Measurements from ENCODE around the gene ARID2.

ARID2 gene

GRCh38 chr12:45890276-45890675, 160.8 kb downstream of the ARID2 start:
- H3K23ac ChIP-seq (ENCODE audit: low read length in 2 of 2), result no peak overlapping the region
- 100% methylated on average over 1 of the region's 2 CpGs for WGBS

GRCh38 chr12:45893240-45893639, 163.7 kb downstream of the ARID2 start:
- Histone ChIP-seq H3K9ac (ENCODE audit: low read length) (no peak overlapping the region), H3K23ac (ENCODE audit: low read length in 2 of 2) (no peak overlapping the region), H4K8ac (ENCODE audit: low read length) (no peak overlapping the region), H2BK15ac (ENCODE audit: low read depth, poor library complexity, severe bottlenecking) (no peak overlapping the region), H2BK120ac (ENCODE audit: low read depth, low read length) (no peak overlapping the region), H3K36me3 (ENCODE audit: control insufficient read depth in 1 of 2, insufficient read depth in 2 of 2, low read depth in 1 of 2, low read length in 2 of 2) (peaks cover 3 to 60% of the 10 kb centered on the region in 2 experiments), H2BK5ac (ENCODE audit: low read depth, low read length, poor library complexity, severe bottlenecking) (no peak overlapping the region), H3K9me3 (ENCODE audit: control insufficient read depth, low read length) (no peaks in the 10 kb centered on the region), H3K4me1 (ENCODE audit: control insufficient read depth, insufficient read depth, low read depth, low read length) (no peaks in the 10 kb centered on the region), H3K27ac (ENCODE audit: low read length, poor library complexity, severe bottlenecking) (no peak overlapping the region), H2BK12ac (ENCODE audit: low read length in 2 of 2) (no peak overlapping the region), H3K4ac (ENCODE audit: low read depth in 1 of 2, low read length in 2 of 2) (no peak overlapping the region), H4K91ac (ENCODE audit: low read length) (no peak overlapping the region), H3K14ac (ENCODE audit: low read length in 2 of 2) (no peak overlapping the region), H2AFZ (ENCODE audit: low read depth, low read length) (no peak overlapping the region), H3K79me1 (replicated peaks; ENCODE audit: low read length, poor library complexity, severe bottlenecking) (no peaks in the 10 kb centered on the region), H3K4me2 (ENCODE audit: low read length, poor library complexity, severe bottlenecking) (no peak overlapping the region), H3K18ac (ENCODE audit: low read depth in 1 of 2, low read length in 2 of 2) (no peak overlapping the region), H3K27me3 (ENCODE audit: control insufficient read depth in 1 of 2, insufficient read depth in 1 of 2, low read length in 2 of 2) (no peaks in the 10 kb centered on the region), H3K4me3 (ENCODE audit: insufficient read depth in 1 of 2, low read depth in 1 of 2, low read length in 2 of 2) (no peak overlapping the region), H2AK5ac (ENCODE audit: low read length, severe bottlenecking) (no peak overlapping the region)
- WGBS, result 83% methylated on average over 4 of the region's 4 CpGs
- no peak for DNase-seq

More at GRCh38 chr12:45890276-45890675, 160.8 kb downstream of the ARID2 start:
- Histone ChIP-seq H3K4me3 (ENCODE audit: insufficient read depth in 1 of 2, low read depth in 1 of 2, low read length in 2 of 2) (no peak overlapping the region), H4K8ac (ENCODE audit: low read length) (no peak overlapping the region), H3K9me3 (ENCODE audit: control insufficient read depth, low read length) (peaks cover 4% of the 10 kb centered on the region), H4K91ac (ENCODE audit: low read length) (no peak overlapping the region), H2BK5ac (ENCODE audit: low read depth, low read length, poor library complexity, severe bottlenecking) (no peak overlapping the region), H3K36me3 (ENCODE audit: control insufficient read depth in 1 of 2, insufficient read depth in 2 of 2, low read depth in 1 of 2, low read length in 2 of 2) (peaks cover 10 to 52% of the 10 kb centered on the region in 2 experiments), H2BK12ac (ENCODE audit: low read length in 2 of 2) (no peak overlapping the region), H2BK15ac (ENCODE audit: low read depth, poor library complexity, severe bottlenecking) (no peak overlapping the region), H3K9ac (ENCODE audit: low read length) (no peak overlapping the region), H3K14ac (ENCODE audit: low read length in 2 of 2) (no peak overlapping the region), H3K27me3 (ENCODE audit: control insufficient read depth in 1 of 2, insufficient read depth in 1 of 2, low read length in 2 of 2) (no peaks in the 10 kb centered on the region), H3K79me1 (replicated peaks; ENCODE audit: low read length, poor library complexity, severe bottlenecking) (peaks cover 6% of the 10 kb centered on the region), H3K4me1 (ENCODE audit: control insufficient read depth, insufficient read depth, low read depth, low read length) (no peaks in the 10 kb centered on the region), H2BK120ac (ENCODE audit: low read depth, low read length) (no peak overlapping the region), H2AK5ac (ENCODE audit: low read length, severe bottlenecking) (no peak overlapping the region), H3K4ac (ENCODE audit: low read depth in 1 of 2, low read length in 2 of 2) (no peak overlapping the region), H3K4me2 (ENCODE audit: low read length, poor library complexity, severe bottlenecking) (no peak overlapping the region), H3K27ac (ENCODE audit: low read length, poor library complexity, severe bottlenecking) (no peak overlapping the region), H2AFZ (ENCODE audit: low read depth, low read length) (no peak overlapping the region), H3K18ac (ENCODE audit: low read depth in 1 of 2, low read length in 2 of 2) (no peak overlapping the region)
- no peak for DNase-seq

- 97% methylated on average over 4 of the region's 4 CpGs for WGBS
- Histone ChIP-seq H3K4ac (ENCODE audit: low read depth in 1 of 2, low read length in 2 of 2) (no peak overlapping the region), H3K18ac (ENCODE audit: low read depth in 1 of 2, low read length in 2 of 2) (no peak overlapping the region), H4K8ac (ENCODE audit: low read length) (no peak overlapping the region), H3K4me3 (ENCODE audit: insufficient read depth in 1 of 2, low read depth in 1 of 2, low read length in 2 of 2) (no peak overlapping the region), H3K23ac (ENCODE audit: low read length in 2 of 2) (no peak overlapping the region), H3K36me3 (ENCODE audit: control insufficient read depth in 1 of 2, insufficient read depth in 2 of 2, low read depth in 1 of 2, low read length in 2 of 2) (peaks cover 3 to 71% of the 10 kb centered on the region in 2 experiments), H2BK5ac (ENCODE audit: low read depth, low read length, poor library complexity, severe bottlenecking) (no peak overlapping the region), H3K27ac (ENCODE audit: low read length, poor library complexity, severe bottlenecking) (no peak overlapping the region), H3K4me1 (ENCODE audit: control insufficient read depth, insufficient read depth, low read depth, low read length) (no peaks in the 10 kb centered on the region), H3K27me3 (ENCODE audit: control insufficient read depth in 1 of 2, insufficient read depth in 1 of 2, low read length in 2 of 2) (no peaks in the 10 kb centered on the region), H3K14ac (ENCODE audit: low read length in 2 of 2) (no peak overlapping the region), H2BK120ac (ENCODE audit: low read depth, low read length) (no peak overlapping the region), H2AK5ac (ENCODE audit: low read length, severe bottlenecking) (no peak overlapping the region), H2BK12ac (ENCODE audit: low read length in 2 of 2) (no peak overlapping the region), H4K91ac (ENCODE audit: low read length) (no peak overlapping the region), H3K79me1 (replicated peaks; ENCODE audit: low read length, poor library complexity, severe bottlenecking) (peaks cover 2% of the 10 kb centered on the region), H3K9ac (ENCODE audit: low read length) (no peak overlapping the region), H2AFZ (ENCODE audit: low read depth, low read length) (no peak overlapping the region), H3K4me2 (ENCODE audit: low read length, poor library complexity, severe bottlenecking) (no peak overlapping the region), H3K9me3 (ENCODE audit: control insufficient read depth, low read length) (no peaks in the 10 kb centered on the region), H2BK15ac (ENCODE audit: low read depth, poor library complexity, severe bottlenecking) (no peak overlapping the region)
- no peak for DNase-seq
Observed at GRCh38 chr12:45895961-45896360, 166.5 kb downstream of the ARID2 start.

GRCh38 chr12:45898094-45898493, 168.6 kb downstream of the ARID2 start:
- H4K8ac ChIP-seq (ENCODE audit: low read length), result no peak overlapping the region
- no peak overlapping the region for H2AFZ ChIP-seq (ENCODE audit: low read depth, low read length)
- no peak overlapping the region for H3K27ac ChIP-seq (ENCODE audit: low read length, poor library complexity, severe bottlenecking)
- H3K4ac ChIP-seq (ENCODE audit: low read depth in 1 of 2, low read length in 2 of 2), result no peak overlapping the region
- DNase-seq, result no peak
- WGBS, result no CpG with 5 or more reads among the region's 1 CpG
- H2AK5ac ChIP-seq (ENCODE audit: low read length, severe bottlenecking), result no peak overlapping the region
- H3K18ac ChIP-seq (ENCODE audit: low read depth in 1 of 2, low read length in 2 of 2), result no peak overlapping the region
- H3K4me1 ChIP-seq (ENCODE audit: control insufficient read depth, insufficient read depth, low read depth, low read length), result no peaks in the 10 kb centered on the region
- H3K9me3 ChIP-seq (ENCODE audit: control insufficient read depth, low read length), result no peaks in the 10 kb centered on the region
- H3K4me2 ChIP-seq (ENCODE audit: low read length, poor library complexity, severe bottlenecking), result no peak overlapping the region
- H3K14ac ChIP-seq (ENCODE audit: low read length in 2 of 2), result no peak overlapping the region
- H3K79me1 ChIP-seq (replicated peaks; ENCODE audit: low read length, poor library complexity, severe bottlenecking), result peaks cover 5% of the 10 kb centered on the region
- no peak overlapping the region for H2BK5ac ChIP-seq (ENCODE audit: low read depth, low read length, poor library complexity, severe bottlenecking)
- no peak overlapping the region for H3K4me3 ChIP-seq (ENCODE audit: insufficient read depth in 1 of 2, low read depth in 1 of 2, low read length in 2 of 2)
- H4K91ac ChIP-seq (ENCODE audit: low read length), result no peak overlapping the region
- H3K23ac ChIP-seq (ENCODE audit: low read length in 2 of 2), result no peak overlapping the region
- H2BK15ac ChIP-seq (ENCODE audit: low read depth, poor library complexity, severe bottlenecking), result no peak overlapping the region
- H2BK120ac ChIP-seq (ENCODE audit: low read depth, low read length), result no peak overlapping the region
- H3K9ac ChIP-seq (ENCODE audit: low read length), result no peak overlapping the region
- no peaks in the 10 kb centered on the region for H3K27me3 ChIP-seq (ENCODE audit: control insufficient read depth in 1 of 2, insufficient read depth in 1 of 2, low read length in 2 of 2)
- no peak overlapping the region for H2BK12ac ChIP-seq (ENCODE audit: low read length in 2 of 2)
- peaks cover 3 to 56% of the 10 kb centered on the region in 2 experiments for H3K36me3 ChIP-seq (ENCODE audit: control insufficient read depth in 1 of 2, insufficient read depth in 2 of 2, low read depth in 1 of 2, low read length in 2 of 2)

All from mesenchymal stem cell (in vitro differentiated cells and primary cell).